H1 (cell line): ENCODE results near the gene DOCK9. TPM values are rescaled to one million over a fixed set of nuclear protein-coding genes. Genes with fewer than 3 reads are reported as not detected.
A peak's percentile ranks its signal among the peaks of the same experiment; 100 is the strongest.

ENCODE experiments used
- CTCF ChIA-PET: fragments of 300-600 bp; sonication (Branson Sonifier 250); formaldehyde crosslinking; loops from one replicate; lab custom pipeline; 2021; ENCODE audit not compliant: partially characterized antibody; lab: Charles Lee
- POLR2A ChIA-PET: fragments of 300-600 bp; sonication (Branson Sonifier 250); formaldehyde crosslinking; loops from one replicate; lab custom pipeline; 2021; ENCODE audit warnings: inconsistent platforms; ENCODE audit not compliant: partially characterized antibody; lab: Charles Lee
- DNase-seq, 2 experiments: peaks; one replicate each; pipeline versions ENCODE4 v3.0.0 to v3.0.0-alpha.2; 2010 to 2022; ENCODE audit warnings: low spot score in 2 of 2, low read depth in 1 of 2, mixed read lengths in 1 of 2
- FAIRE-seq: peaks from 2 replicates; lab custom pipeline; 2011; peaks lifted over from hg19 to GRCh38; lab: Jason Lieb, UNC
- H2AFZ ChIP-seq: 2 replicates; pipeline ENCODE4 v1.8.1; 2012; ENCODE audit warnings: low read length, inconsistent platforms
- H2AK5ac ChIP-seq: 2 replicates; pipeline ENCODE4 v1.6.1; 2013; ENCODE audit warnings: low read depth, low read length
- H2BK120ac ChIP-seq: replicated peaks from 2 replicates; pipeline ENCODE3; 2013; ENCODE audit warnings: low read depth, low read length, inconsistent platforms
- H2BK12ac ChIP-seq: 2 replicates; pipeline ENCODE4 v1.6.1; 2013; ENCODE audit warnings: low read depth, low read length
- H2BK15ac ChIP-seq: 2 replicates; pipeline ENCODE4 v1.6.1; 2013; ENCODE audit warnings: low read length
- H2BK20ac ChIP-seq: 2 replicates; pipeline ENCODE4 v1.6.1; 2013; ENCODE audit warnings: low read length
- H2BK5ac ChIP-seq: 2 replicates; pipeline ENCODE4 v1.6.1; 2013; ENCODE audit warnings: low read depth, low read length
- H3K14ac ChIP-seq: 2 replicates; pipeline ENCODE4 v1.6.1; 2013; ENCODE audit warnings: inconsistent platforms; ENCODE audit not compliant: insufficient read length
- H3K18ac ChIP-seq: 2 replicates; pipeline ENCODE4 v1.6.1; 2013; ENCODE audit warnings: low read length; ENCODE audit errors: extremely low read depth
- H3K23ac ChIP-seq: 2 replicates; pipeline ENCODE4 v1.6.1; 2013; ENCODE audit warnings: inconsistent platforms; ENCODE audit not compliant: insufficient read length
- H3K23me2 ChIP-seq: 2 replicates; pipeline ENCODE4 v1.6.1; 2013; ENCODE audit warnings: low read depth, low read length
- H3K27ac ChIP-seq: 2 replicates; pipeline ENCODE4 v1.6.1; 2011; ENCODE audit warnings: low read depth, low read length, inconsistent platforms
- H3K27me3 ChIP-seq, 4 experiments: replicated peaks in 1 of 4; 1 replicate in 1 of 4; 2 replicates in 3 of 4; pipeline versions ENCODE4 v1.6.1 to v1.8.1; 2011 to 2013; ENCODE audit warnings: low read length in 3 of 4, mild to moderate bottlenecking in 3 of 4, inconsistent platforms in 2 of 4, mixed read lengths in 2 of 4, moderate library complexity in 1 of 4; ENCODE audit not compliant: control insufficient read depth in 3 of 4, insufficient read depth in 3 of 4; ENCODE audit errors: extremely low read depth in 1 of 4
- H3K36me3 ChIP-seq, 4 experiments: 2 replicates each; pipeline versions ENCODE4 v1.6.1 to v1.8.1; 2011 to 2013; ENCODE audit warnings: mild to moderate bottlenecking in 4 of 4, low read length in 3 of 4, moderate library complexity in 2 of 4, control low read depth in 1 of 4, inconsistent platforms in 1 of 4; ENCODE audit not compliant: insufficient read depth in 4 of 4, control insufficient read depth in 2 of 4
- H3K4ac ChIP-seq: replicated peaks from 2 replicates; pipeline ENCODE3; 2013; ENCODE audit warnings: low read length, low read depth, mixed read lengths, inconsistent platforms; ENCODE audit not compliant: insufficient read length
- H3K4me1 ChIP-seq, 4 experiments: replicated peaks in 1 of 4; 1 replicate in 1 of 4; 2 replicates in 3 of 4; pipeline versions ENCODE4 v1.6.1 to v1.8.1; 2011 to 2013; ENCODE audit warnings: low read length in 3 of 4, inconsistent platforms in 2 of 4, mixed read lengths in 1 of 4; ENCODE audit not compliant: insufficient read depth in 4 of 4, control insufficient read depth in 3 of 4
- H3K4me2 ChIP-seq, 2 experiments: 2 replicates each; pipeline versions ENCODE4 v1.6.1 to v1.8.1; 2011 to 2013; ENCODE audit warnings: low read depth in 2 of 2, low read length in 2 of 2, control low read depth in 1 of 2, inconsistent platforms in 1 of 2, mild to moderate bottlenecking in 1 of 2; ENCODE audit not compliant: insufficient read depth in 1 of 2
- H3K4me3 ChIP-seq, 4 experiments: fragments of 200-600, 300-600 bp in 1 of 4; sonication (generic), shearing (Covaris generic), sonication (Bioruptor Twin) in 1 of 4; 2 replicates each; pipeline versions ENCODE4 v1.5.1 to v1.8.1; 2011 to 2016; ENCODE audit warnings: low read length in 4 of 4, low read depth in 3 of 4, control low read depth in 2 of 4, inconsistent platforms in 2 of 4, mild to moderate bottlenecking in 2 of 4, mixed read lengths in 1 of 4, moderate library complexity in 1 of 4; ENCODE audit not compliant: insufficient read depth in 2 of 4; ENCODE audit errors: extremely low read depth in 1 of 4
- H3K56ac ChIP-seq: replicated peaks from 2 replicates; pipeline ENCODE3; 2013; ENCODE audit warnings: low read depth, mild to moderate bottlenecking, mixed read lengths, low read length, inconsistent platforms; ENCODE audit not compliant: insufficient read length
- H3K79me1 ChIP-seq: 2 replicates; pipeline ENCODE4 v1.6.1; 2013; ENCODE audit warnings: low read depth, low read length, control low read depth
- H3K79me2 ChIP-seq, 2 experiments: 2 replicates each; pipeline versions ENCODE4 v1.6.1 to v1.8.1; 2012 to 2013; ENCODE audit warnings: low read length in 2 of 2, mild to moderate bottlenecking in 2 of 2, inconsistent platforms in 1 of 2; ENCODE audit not compliant: insufficient read depth in 2 of 2, control insufficient read depth in 1 of 2
- H3K9ac ChIP-seq, 4 experiments: replicated peaks in 1 of 4; 1 replicate in 1 of 4; 2 replicates in 3 of 4; pipeline versions ENCODE4 v1.6.1 to v1.8.1; 2011 to 2013; ENCODE audit warnings: low read depth in 3 of 4, low read length in 3 of 4, control low read depth in 2 of 4, mild to moderate bottlenecking in 2 of 4, moderate library complexity in 2 of 4, inconsistent platforms in 1 of 4; ENCODE audit errors: extremely low read depth in 1 of 4
- H3K9me3 ChIP-seq, 2 experiments: 2 replicates each; pipeline versions ENCODE4 v1.6.1 to v1.8.1; 2012 to 2013; ENCODE audit warnings: mild to moderate bottlenecking in 2 of 2, moderate library complexity in 2 of 2, control low read depth in 1 of 2, inconsistent platforms in 1 of 2, low read depth in 1 of 2, low read length in 1 of 2, mixed read lengths in 1 of 2; ENCODE audit not compliant: insufficient read depth in 2 of 2
- H4K20me1 ChIP-seq, 2 experiments: replicated peaks in 1 of 2; 2 replicates each; pipeline versions ENCODE3 to v1.8.1; 2011 to 2013; ENCODE audit warnings: inconsistent platforms in 2 of 2, low read length in 2 of 2, mild to moderate bottlenecking in 1 of 2; ENCODE audit not compliant: insufficient read depth in 2 of 2, control insufficient read depth in 1 of 2
- H4K5ac ChIP-seq: 2 replicates; pipeline ENCODE4 v1.6.1; 2013; ENCODE audit warnings: low read length, low read depth, mixed read lengths, inconsistent platforms; ENCODE audit not compliant: insufficient read length
- H4K8ac ChIP-seq: 2 replicates; pipeline ENCODE4 v1.8.0; 2013; ENCODE audit warnings: mild to moderate bottlenecking, moderate library complexity, low read length, inconsistent platforms; ENCODE audit not compliant: insufficient read depth; ENCODE audit errors: extremely low read depth
- H4K91ac ChIP-seq: replicated peaks from 2 replicates; pipeline ENCODE3; 2013; ENCODE audit warnings: low read length, mixed read lengths, inconsistent platforms; ENCODE audit not compliant: insufficient read length
- BRCA1 ChIP-seq: IDR thresholded peaks from 2 replicates; pipeline ENCODE4 v1.6.1; 2012; ENCODE audit warnings: low read depth, low read length, improper control_type of control experiment
- CHD1 ChIP-seq: IDR thresholded peaks from 2 replicates; pipeline ENCODE4 v1.6.1; 2012; ENCODE audit warnings: low read depth, low read length, improper control_type of control experiment
- NANOG ChIP-seq: IDR thresholded peaks from 2 replicates; pipeline ENCODE4 v1.6.1; 2011; ENCODE audit warnings: low read length, low read depth, mild to moderate bottlenecking, inconsistent platforms; ENCODE audit not compliant: insufficient read depth, poor library complexity, severe bottlenecking
- RAD21 ChIP-seq, 2 experiments: IDR thresholded peaks in 1 of 2; conservative IDR thresholded peaks in 1 of 2; 2 replicates each; pipeline ENCODE4 v1.6.1; 2011; ENCODE audit warnings: low read depth in 2 of 2, low read length in 2 of 2, improper control_type of control experiment in 1 of 2, inconsistent platforms in 1 of 2, mild to moderate bottlenecking in 1 of 2, moderate library complexity in 1 of 2
- SIX5 ChIP-seq: IDR thresholded peaks from 2 replicates; pipeline ENCODE4 v1.6.1; 2011; ENCODE audit warnings: mild to moderate bottlenecking, low read depth, low read length
- TCF12 ChIP-seq: IDR thresholded peaks from 2 replicates; pipeline ENCODE4 v1.6.1; 2011; ENCODE audit warnings: low read depth, mild to moderate bottlenecking, low read length
- WGBS, 2 experiments: shearing (Covaris generic) in 1 of 2; methylation state at CpG; one replicate each; pipeline versions ENCODE4 v1.1.6 to v1.1.7; 2013 to 2015; ENCODE audit warnings: low lambda C conversion rate in 2 of 2, mixed read lengths in 2 of 2, inconsistent platforms in 1 of 2, low coverage in 1 of 2, missing lambda C conversion rate in 1 of 2; ENCODE audit not compliant: insufficient replicate concordance in 2 of 2, insufficient coverage in 1 of 2, insufficient read length in 1 of 2; ENCODE audit errors: extremely low coverage in 1 of 2, missing lambda C conversion rate in 1 of 2; 5-methylcytosine and 5-hydroxymethylcytosine counted together
- polyA plus RNA-seq, 7 experiments: library from polyadenylated mRNA; depleted of rRNA in 3 of 7; stranded (reverse) in 5 of 7; unstranded in 2 of 7; fragments of >200 nt in 5 of 7; fragments of 200-250 nt in 2 of 7; gene quantifications; 1 replicate in 5 of 7; 2 replicates in 1 of 7; 4 replicates in 1 of 7; pipeline versions ENCODE4 v1.2.1 to v1.2.3, GENCODE V29; 2011 to 2013; ENCODE audit warnings: missing spikeins in 2 of 7, mixed read lengths in 2 of 7
- total RNA-seq: library from RNA; stranded (reverse); fragmentation: NEBNext Ultra II Directional; extraction: Animal tissue kit (Norgen Biotek cat#: 25700); gene quantifications from 2 replicates; pipeline ENCODE4 v1.2.1, GENCODE V29; 2021
- TF ChIP-seq, protein P1 (sequence below), 3 experiments: IDR thresholded peaks; 1 replicate in 2 of 3; 2 replicates in 1 of 3; pipeline versions ENCODE4 v1.5.1 to v1.6.1; 2011; ENCODE audit warnings: low read length in 3 of 3, mild to moderate bottlenecking in 3 of 3, inconsistent platforms in 2 of 3, low read depth in 1 of 3, moderate library complexity in 1 of 3; ENCODE audit not compliant: insufficient read depth in 1 of 3; ENCODE audit errors: control extremely low read depth in 1 of 3

Gene DOCK9
- total and polyA plus RNA-seq, 2 of the 8 experiments (the other 6 are each of a cell fraction or from before 2014, with no cell fraction given) = 21.6 to 31.5 TPM

DNA sequence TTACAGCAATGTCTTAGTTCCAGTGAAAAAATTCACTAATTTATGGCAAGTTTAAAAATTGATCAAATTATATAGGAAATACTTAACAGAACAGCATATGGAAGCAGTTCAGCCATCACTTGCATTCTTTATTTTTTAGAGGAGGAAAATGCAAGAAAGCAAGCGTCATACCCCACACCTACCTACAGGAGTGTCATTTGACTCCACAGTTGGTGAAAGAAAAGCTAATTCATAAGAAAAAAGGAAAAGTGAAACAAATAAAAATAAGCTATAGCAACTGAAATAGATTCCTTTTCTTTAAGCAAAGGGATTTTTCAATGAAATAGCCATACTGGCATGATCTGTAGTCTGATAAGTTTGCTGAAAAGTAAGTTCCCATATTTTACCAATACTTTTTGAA, 111.0 kb downstream of the DOCK9 start:
- TF ChIP-seq CHD1 = no peak
- peak; percentile 14 to 15; a peak in 2 of 4 replicates for TF ChIP-seq RAD21 (IDR thresholded peaks at IDR 0.05 in 1 of 2, conservative IDR thresholded peaks at IDR 0.05 in 1 of 2; ENCODE audit: low read depth in 2 of 2, low read length in 2 of 2)
- TF ChIP-seq, protein P1, sequence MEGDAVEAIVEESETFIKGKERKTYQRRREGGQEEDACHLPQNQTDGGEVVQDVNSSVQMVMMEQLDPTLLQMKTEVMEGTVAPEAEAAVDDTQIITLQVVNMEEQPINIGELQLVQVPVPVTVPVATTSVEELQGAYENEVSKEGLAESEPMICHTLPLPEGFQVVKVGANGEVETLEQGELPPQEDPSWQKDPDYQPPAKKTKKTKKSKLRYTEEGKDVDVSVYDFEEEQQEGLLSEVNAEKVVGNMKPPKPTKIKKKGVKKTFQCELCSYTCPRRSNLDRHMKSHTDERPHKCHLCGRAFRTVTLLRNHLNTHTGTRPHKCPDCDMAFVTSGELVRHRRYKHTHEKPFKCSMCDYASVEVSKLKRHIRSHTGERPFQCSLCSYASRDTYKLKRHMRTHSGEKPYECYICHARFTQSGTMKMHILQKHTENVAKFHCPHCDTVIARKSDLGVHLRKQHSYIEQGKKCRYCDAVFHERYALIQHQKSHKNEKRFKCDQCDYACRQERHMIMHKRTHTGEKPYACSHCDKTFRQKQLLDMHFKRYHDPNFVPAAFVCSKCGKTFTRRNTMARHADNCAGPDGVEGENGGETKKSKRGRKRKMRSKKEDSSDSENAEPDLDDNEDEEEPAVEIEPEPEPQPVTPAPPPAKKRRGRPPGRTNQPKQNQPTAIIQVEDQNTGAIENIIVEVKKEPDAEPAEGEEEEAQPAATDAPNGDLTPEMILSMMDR (IDR thresholded peaks at IDR 0.05; ENCODE audit: control extremely low read depth in 1 of 3, insufficient read depth in 1 of 3, low read depth in 1 of 3, low read length in 3 of 3) = peak in 1 of 3 experiments; percentile 20; a peak in 1 of 4 replicates
- TF ChIP-seq NANOG = no peak
- no peak for TF ChIP-seq BRCA1
- TF ChIP-seq SIX5 = no peak
- TF ChIP-seq TCF12 = no peak
- Histone ChIP-seq H2BK15ac (no peak overlapping the region), H2AK5ac (no peak overlapping the region), H3K4me2 (no peak overlapping the region), H3K9ac (no peak overlapping the region), H3K27me3 (no peaks in the 10 kb centered on the region), H3K79me2 (no peaks in the 10 kb centered on the region), H2BK12ac (no peak overlapping the region), H3K27ac (no peak overlapping the region), H3K79me1 (no peaks in the 10 kb centered on the region), H2BK20ac (no peak overlapping the region), H3K9me3 (no peaks in the 10 kb centered on the region), H3K23me2 (no peaks in the 10 kb centered on the region), H2AFZ (no peak overlapping the region), H2BK120ac (no peak overlapping the region), H4K91ac (no peak overlapping the region), H3K4me3 (no peak overlapping the region), H3K14ac (no peak overlapping the region), H3K4me1 (no peaks in the 10 kb centered on the region), H3K56ac (no peak overlapping the region), H3K4ac (no peak overlapping the region), H4K8ac (no peak overlapping the region), H2BK5ac (no peak overlapping the region), H3K18ac (no peak overlapping the region), H3K23ac (no peak overlapping the region), H4K5ac (no peak overlapping the region), H4K20me1 (no peaks in the 10 kb centered on the region), H3K36me3 (peaks cover 0 to 3% (median 0%) of the 10 kb centered on the region in 4 experiments; a peak in 1 of 8 replicates)
- DNase-seq = no peak
- 73% methylated on average over 1 of the region's 1 CpG; no CpG with 5 or more reads in 1 of the 2 experiments for WGBS, 2 experiments
- ChIA-PET CTCF (interaction anchor here (0.5 to 6.8 kb wide), 22 partner anchors 9 to 447 kb away, joined by 3 to 71 read pairs (median 4); no protein-coding TSS in a partner anchor), POLR2A (interaction anchor here (0.6 kb wide), 1 partner anchor 181 kb away, joined by 3 read pairs; no protein-coding TSS in a partner anchor)
- no peak for FAIRE-seq
